H9 (cell line): ENCODE results near the gene ZSCAN18. TPM values are rescaled to one million over a fixed set of nuclear protein-coding genes. Genes with fewer than 3 reads are reported as not detected.
A peak's percentile ranks its signal among the peaks of the same experiment; 100 is the strongest.

Experiments used
- DNase-seq: peaks from one replicate; pipeline ENCODE4 v3.0.0-alpha.2; 2017
- H2AFZ ChIP-seq: one replicate; pipeline ENCODE4 v1.6.1; 2013; ENCODE audit warnings: mild to moderate bottlenecking, low read length, control low read depth, moderate library complexity
- H2AK5ac ChIP-seq: 2 replicates; pipeline ENCODE4 v1.6.1; 2013; ENCODE audit warnings: low read length, control low read depth, mixed read lengths; ENCODE audit not compliant: insufficient read length
- H2BK120ac ChIP-seq: one replicate; pipeline ENCODE4 v1.6.1; 2013; ENCODE audit warnings: low read depth, mild to moderate bottlenecking, low read length, control low read depth, inconsistent platforms; ENCODE audit not compliant: poor library complexity, severe bottlenecking
- H2BK12ac ChIP-seq: 2 replicates; pipeline ENCODE4 v1.6.1; 2013; ENCODE audit warnings: low read length, control low read depth, mixed read lengths, low read depth; ENCODE audit not compliant: insufficient read length
- H2BK15ac ChIP-seq: 2 replicates; pipeline ENCODE4 v1.6.1; 2013; ENCODE audit warnings: low read depth, low read length, control low read depth
- H2BK20ac ChIP-seq: one replicate; pipeline ENCODE4 v1.6.1; 2013; ENCODE audit warnings: low read depth, mild to moderate bottlenecking, low read length, control low read depth, inconsistent platforms; ENCODE audit not compliant: poor library complexity, severe bottlenecking
- H2BK5ac ChIP-seq: 2 replicates; pipeline ENCODE4 v1.6.1; 2013; ENCODE audit warnings: low read length, control low read depth, mixed read lengths; ENCODE audit not compliant: insufficient read length
- H3K14ac ChIP-seq: 2 replicates; pipeline ENCODE4 v1.6.1; 2013; ENCODE audit warnings: low read length, control low read depth; ENCODE audit not compliant: insufficient read depth
- H3K18ac ChIP-seq: 2 replicates; pipeline ENCODE4 v1.6.1; 2013; ENCODE audit warnings: low read depth, mild to moderate bottlenecking, mixed read lengths, low read length, control low read depth; ENCODE audit not compliant: insufficient read length
- H3K23ac ChIP-seq: 2 replicates; pipeline ENCODE4 v1.6.1; 2013; ENCODE audit warnings: low read length, control low read depth, mixed read lengths, low read depth; ENCODE audit not compliant: insufficient read length
- H3K23me2 ChIP-seq: 2 replicates; pipeline ENCODE4 v1.6.1; 2013; ENCODE audit warnings: low read depth, mild to moderate bottlenecking, mixed read lengths, low read length, control low read depth; ENCODE audit not compliant: insufficient read length, poor library complexity, severe bottlenecking
- H3K27ac ChIP-seq: 2 replicates; pipeline ENCODE4 v1.5.1; 2013; ENCODE audit warnings: low read length, control low read depth, mixed read lengths, low read depth; ENCODE audit not compliant: insufficient read length
- H3K27me3 ChIP-seq: 2 replicates; pipeline ENCODE4 v1.6.1; 2013; ENCODE audit warnings: low read length, control low read depth, inconsistent platforms; ENCODE audit not compliant: insufficient read depth
- H3K4ac ChIP-seq: 2 replicates; pipeline ENCODE4 v1.6.1; 2013; ENCODE audit warnings: low read depth, mild to moderate bottlenecking, control low read depth, inconsistent platforms, low read length, moderate library complexity
- H3K4me1 ChIP-seq: 2 replicates; pipeline ENCODE4 v1.6.1; 2013; ENCODE audit warnings: low read length, control low read depth, inconsistent platforms; ENCODE audit not compliant: insufficient read depth
- H3K4me2 ChIP-seq: 2 replicates; pipeline ENCODE4 v1.6.1; 2013; ENCODE audit warnings: low read length, control low read depth, mixed read lengths; ENCODE audit not compliant: insufficient read length, insufficient read depth
- H3K56ac ChIP-seq: 2 replicates; pipeline ENCODE4 v1.6.1; 2013; ENCODE audit warnings: low read depth, mild to moderate bottlenecking, mixed read lengths, low read length, control low read depth; ENCODE audit not compliant: insufficient read length
- H3K79me1 ChIP-seq: 2 replicates; pipeline ENCODE4 v1.6.1; 2013; ENCODE audit warnings: low read depth, mild to moderate bottlenecking, moderate library complexity, low read length, control low read depth, inconsistent platforms; ENCODE audit not compliant: insufficient read depth, poor library complexity, severe bottlenecking
- H3K79me2 ChIP-seq: 2 replicates; pipeline ENCODE4 v1.6.1; 2013; ENCODE audit warnings: low read length, control low read depth, inconsistent platforms; ENCODE audit not compliant: insufficient read depth
- H3K9ac ChIP-seq: 2 replicates; pipeline ENCODE4 v1.6.1; 2013; ENCODE audit warnings: low read length, control low read depth, mixed read lengths; ENCODE audit not compliant: insufficient read length; ENCODE audit errors: extremely low read depth
- H3K9me3 ChIP-seq: one replicate; pipeline ENCODE4 v1.6.1; 2013; ENCODE audit warnings: low read depth, low read length, inconsistent platforms; ENCODE audit not compliant: control insufficient read depth
- H3T11ph ChIP-seq: one replicate; pipeline ENCODE4 v1.6.1; 2013; ENCODE audit warnings: mild to moderate bottlenecking, low read length, control low read depth, inconsistent platforms
- H4K20me1 ChIP-seq: one replicate; pipeline ENCODE4 v1.6.1; 2013; ENCODE audit not compliant: control insufficient read depth, insufficient read length, insufficient read depth
- H4K5ac ChIP-seq: 2 replicates; pipeline ENCODE4 v1.6.1; 2013; ENCODE audit warnings: low read depth, mild to moderate bottlenecking, mixed read lengths, low read length, control low read depth; ENCODE audit not compliant: insufficient read length
- H4K8ac ChIP-seq: replicated peaks from 2 replicates; pipeline ENCODE4 v1.6.1; 2013; ENCODE audit warnings: low read length, control low read depth, mixed read lengths, low read depth; ENCODE audit not compliant: insufficient read length
- H4K91ac ChIP-seq: 2 replicates; pipeline ENCODE4 v1.6.1; 2013; ENCODE audit warnings: low read depth, mild to moderate bottlenecking, moderate library complexity, mixed read lengths, low read length, control low read depth; ENCODE audit not compliant: insufficient read length
- H3K27ac Mint-ChIP-seq, 3 experiments: 2 replicates in 2 of 3; 3 replicates in 1 of 3; pipeline ENCODE4 v1.8.0; 2020 to 2021; ENCODE audit warnings: mixed read lengths in 3 of 3, mild to moderate bottlenecking in 1 of 3, moderate library complexity in 1 of 3
- H3K27me3 Mint-ChIP-seq: 2 replicates; pipeline ENCODE4 v1.8.0; 2021; ENCODE audit warnings: low read depth, mild to moderate bottlenecking, moderate library complexity, mixed read lengths
- H3K36me3 Mint-ChIP-seq, 3 experiments: 2 replicates in 2 of 3; 3 replicates in 1 of 3; pipeline ENCODE4 v1.8.0; 2020 to 2021; ENCODE audit warnings: low read depth in 3 of 3, mixed read lengths in 3 of 3; ENCODE audit not compliant: insufficient read depth in 1 of 3
- H3K4me1 Mint-ChIP-seq, 2 experiments: 2 replicates each; pipeline ENCODE4 v1.8.0; 2020; ENCODE audit warnings: mixed read lengths in 2 of 2
- H3K4me3 Mint-ChIP-seq, 2 experiments: 2 replicates in 1 of 2; 3 replicates in 1 of 2; pipeline ENCODE4 v1.8.0; 2020 to 2021; ENCODE audit warnings: mild to moderate bottlenecking in 2 of 2, mixed read lengths in 2 of 2, moderate library complexity in 1 of 2
- H3K9me3 Mint-ChIP-seq, 2 experiments: 2 replicates in 1 of 2; 3 replicates in 1 of 2; pipeline ENCODE4 v1.8.0; 2020; ENCODE audit warnings: mild to moderate bottlenecking in 2 of 2, mixed read lengths in 2 of 2, moderate library complexity in 1 of 2
- WGBS: extraction: QIAGEN DNeasy Blood & Tissue Kit; methylation state at CpG from one replicate; pipeline ENCODE4 v1.1.7; 2013; ENCODE audit warnings: missing lambda C conversion rate, low lambda C conversion rate, mixed read lengths; ENCODE audit not compliant: insufficient read length; ENCODE audit errors: extremely low coverage; 5-methylcytosine and 5-hydroxymethylcytosine counted together
- total RNA-seq: library from RNA; stranded (reverse); gene quantifications from 2 replicates; pipeline ENCODE4 v1.2.1, GENCODE V29; 2021
- TF ChIP-seq, protein P1 (sequence below): fragments of 200-600 bp; sonication (generic); conservative IDR thresholded peaks from 3 replicates; pipeline ENCODE4 v1.8.0; 2021; ENCODE audit warnings: antibody characterized with exemption, mild to moderate bottlenecking

ZSCAN18 gene
- total RNA-seq, 1 experiment from 2014 or later: 40.1 TPM

DNA sequence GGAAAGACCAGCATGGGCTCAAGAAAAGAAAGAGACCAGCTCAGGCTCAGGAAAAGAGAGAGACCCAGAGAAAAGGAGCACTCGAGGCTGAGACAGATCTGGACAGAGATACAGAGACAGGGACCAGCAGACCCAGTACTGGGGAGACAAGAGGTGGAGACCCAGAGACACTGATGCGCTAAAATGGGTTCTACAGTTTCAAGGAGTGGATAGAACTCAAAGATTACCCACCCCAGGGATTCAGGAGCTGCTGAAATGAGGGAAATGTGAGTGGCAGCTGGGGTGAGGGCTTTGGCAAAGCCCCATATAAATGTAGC is 609 bp upstream of the ZSCAN18 start:
- H3K4me3 Mint-ChIP-seq: peak overlapping the region; percentile 78 to 87

More for the DNA sequence above, 609 bp upstream of the ZSCAN18 start:
- H3K79me2 ChIP-seq: no peaks in the 10 kb centered on the region
- Mint-ChIP-seq H3K27ac (peak overlapping the region; percentile 99 to 100 (median 99)), H3K36me3 (peaks cover 11 to 22% (median 21%) of the 10 kb centered on the region in 3 experiments), H3K9me3 (peaks cover 36 to 51% of the 10 kb centered on the region in 2 experiments), H3K4me1 (peaks cover 10 to 14% of the 10 kb centered on the region in 2 experiments), H3K27me3 (peaks cover 2% of the 10 kb centered on the region; the same call in 1 of the 2 replicates)
- H2BK5ac ChIP-seq: peak overlapping the region; percentile 92
- no peak for DNase-seq
- peaks cover 10% of the 10 kb centered on the region for H3K23me2 ChIP-seq
- no peaks in the 10 kb centered on the region for H4K20me1 ChIP-seq
- peak overlapping the region; percentile 100 for H4K91ac ChIP-seq
- peak overlapping the region; percentile 55 for H3K27ac ChIP-seq
- peaks cover 13% of the 10 kb centered on the region for H3K9me3 ChIP-seq
- peak overlapping the region; percentile 53 for H3K4me2 ChIP-seq
- H3K4me1 ChIP-seq: peaks cover 6% of the 10 kb centered on the region; the same call in 1 of the 2 replicates
- H3K14ac ChIP-seq: peak overlapping the region; percentile 99
- H2BK20ac ChIP-seq: peak overlapping the region; percentile 100
- no peaks in the 10 kb centered on the region for H3K27me3 ChIP-seq
- H3K23ac ChIP-seq: no peak overlapping the region
- peak overlapping the region; percentile 100 for H2BK12ac ChIP-seq
- H3K4ac ChIP-seq: peak overlapping the region; percentile 100; the same call in 1 of the 2 replicates
- peak overlapping the region; percentile 41 for H4K8ac ChIP-seq
- H3T11ph ChIP-seq: peak overlapping the region; percentile 100
- peak overlapping the region; percentile 99 for H3K18ac ChIP-seq
- H2AFZ ChIP-seq: no peak overlapping the region
- peak overlapping the region; percentile 100 for H2BK120ac ChIP-seq
- peak overlapping the region; percentile 63 for H3K56ac ChIP-seq
- H3K9ac ChIP-seq: peak overlapping the region; percentile 67
- peak overlapping the region; percentile 99 for H4K5ac ChIP-seq
- TF ChIP-seq, protein P1, sequence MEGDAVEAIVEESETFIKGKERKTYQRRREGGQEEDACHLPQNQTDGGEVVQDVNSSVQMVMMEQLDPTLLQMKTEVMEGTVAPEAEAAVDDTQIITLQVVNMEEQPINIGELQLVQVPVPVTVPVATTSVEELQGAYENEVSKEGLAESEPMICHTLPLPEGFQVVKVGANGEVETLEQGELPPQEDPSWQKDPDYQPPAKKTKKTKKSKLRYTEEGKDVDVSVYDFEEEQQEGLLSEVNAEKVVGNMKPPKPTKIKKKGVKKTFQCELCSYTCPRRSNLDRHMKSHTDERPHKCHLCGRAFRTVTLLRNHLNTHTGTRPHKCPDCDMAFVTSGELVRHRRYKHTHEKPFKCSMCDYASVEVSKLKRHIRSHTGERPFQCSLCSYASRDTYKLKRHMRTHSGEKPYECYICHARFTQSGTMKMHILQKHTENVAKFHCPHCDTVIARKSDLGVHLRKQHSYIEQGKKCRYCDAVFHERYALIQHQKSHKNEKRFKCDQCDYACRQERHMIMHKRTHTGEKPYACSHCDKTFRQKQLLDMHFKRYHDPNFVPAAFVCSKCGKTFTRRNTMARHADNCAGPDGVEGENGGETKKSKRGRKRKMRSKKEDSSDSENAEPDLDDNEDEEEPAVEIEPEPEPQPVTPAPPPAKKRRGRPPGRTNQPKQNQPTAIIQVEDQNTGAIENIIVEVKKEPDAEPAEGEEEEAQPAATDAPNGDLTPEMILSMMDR: no peak
- no CpG with 5 or more reads among the region's 2 CpGs for WGBS
- H3K79me1 ChIP-seq: peaks cover 9% of the 10 kb centered on the region
- H2BK15ac ChIP-seq: no peak overlapping the region
- H2AK5ac ChIP-seq: peak overlapping the region; percentile 76
